A549 (cell line): ENCODE measurements around the gene MED1. TPM values are rescaled to one million over a fixed set of nuclear protein-coding genes. Genes with fewer than 3 reads are reported as not detected.

Experiments
- ATAC-seq, 2 experiments: fragments of 200-7000 bp in 1 of 2; fragments of >200 bp in 1 of 2; cut with Nextera tagmentation in 1 of 2; cut with Tn5 transposase in 1 of 2; 3 replicates each; pipeline versions ENCODE4 v1.8.0 to v1.9.1; 2018 to 2020; ENCODE audit warnings: mild to moderate bottlenecking in 1 of 2, moderate library complexity in 1 of 2
- CTCF ChIA-PET: fragments of 300-600 bp; sonication (Branson Sonifier 250); formaldehyde crosslinking; extraction: SDS; loops from one replicate; lab custom pipeline; 2021; ENCODE audit warnings: antibody characterized with exemption, inconsistent platforms; lab: Yijun Ruan, JAX
- POLR2A ChIA-PET: fragments of 350-600 bp; formaldehyde crosslinking; extraction: SDS; loops from one replicate; lab custom pipeline; 2021; ENCODE audit warnings: antibody characterized with exemption, inconsistent platforms; lab: Yijun Ruan, JAX
- DNase-seq, 2 experiments: peaks; one replicate each; pipeline versions ENCODE4 v3.0.0 to v3.0.0-alpha.2; 2011 to 2016; ENCODE audit warnings: low read depth in 1 of 2, low spot score in 1 of 2
- FAIRE-seq: peaks from 2 replicates; lab custom pipeline; 2011; peaks lifted over from hg19 to GRCh38; lab: Jason Lieb, UNC
- H3K27ac ChIP-seq, 2 experiments: fragments of >200 bp; sonication (Bioruptor Twin); formaldehyde crosslinking; 3 replicates each; pipeline ENCODE4 v1.5.1; 2016 to 2017
- H3K4me1 ChIP-seq: fragments of >200 bp; sonication (Bioruptor Twin); formaldehyde crosslinking; 3 replicates; pipeline ENCODE4 v1.6.1; 2016
- H3K4me2 ChIP-seq: fragments of >200 bp; sonication (Bioruptor Twin); formaldehyde crosslinking; 3 replicates; pipeline ENCODE4 v1.6.1; 2016
- H3K4me3 ChIP-seq: fragments of >200 bp; sonication (Bioruptor Twin); formaldehyde crosslinking; 3 replicates; pipeline ENCODE4 v1.5.1; 2016
- H3K9me3 ChIP-seq: fragments of >200 bp; sonication (Bioruptor Twin); formaldehyde crosslinking; 3 replicates; pipeline ENCODE4 v1.6.1; 2016
- BHLHE40 ChIP-seq: IDR thresholded peaks from 2 replicates; pipeline ENCODE4 v1.6.1; 2012; ENCODE audit warnings: low read depth, low read length, inconsistent platforms
- CBX8 ChIP-seq: fragments of 200-600 bp; sonication (generic); IDR thresholded peaks from 2 replicates; pipeline ENCODE4 v1.6.1; 2016
- CEBPB ChIP-seq, 2 experiments: fragments of >200 bp in 1 of 2; sonication (Bioruptor Twin) in 1 of 2; formaldehyde crosslinking in 1 of 2; IDR thresholded peaks; 2 replicates each; pipeline ENCODE4 v1.6.1; 2012 to 2016
- EHF ChIP-seq: fragments of 250-450 bp; sonication (Bioruptor Pico); IDR thresholded peaks from 2 replicates; pipeline ENCODE4 v1.5.0; 2020; ENCODE audit warnings: mild to moderate bottlenecking
- EP300 ChIP-seq, 2 experiments: fragments of >200 bp; sonication (Bioruptor Twin); formaldehyde crosslinking; IDR thresholded peaks; 2 replicates in 1 of 2; 3 replicates in 1 of 2; pipeline ENCODE4 v1.6.1; 2016 to 2017
- FOSL2 ChIP-seq, 2 experiments: fragments of 450-650 bp in 1 of 2; fragments of >200 bp in 1 of 2; sonication (Bioruptor Twin) in 1 of 2; formaldehyde crosslinking; IDR thresholded peaks; 2 replicates each; pipeline versions ENCODE4 v1.5.0 to v1.6.1; 2016 to 2020; ENCODE audit warnings: mild to moderate bottlenecking in 1 of 2, moderate library complexity in 1 of 2
- GATA3 ChIP-seq: IDR thresholded peaks from 2 replicates; pipeline ENCODE4 v1.6.1; 2012; ENCODE audit warnings: borderline replicate concordance
- HES2 ChIP-seq: fragments of >200 bp; sonication (Bioruptor Twin); formaldehyde crosslinking; IDR thresholded peaks from 2 replicates; pipeline ENCODE4 v1.6.1; 2016
- HMGXB4 ChIP-seq: fragments of 250-450 bp; sonication (Bioruptor Pico); IDR thresholded peaks from 2 replicates; pipeline ENCODE4 v1.5.0; 2021; ENCODE audit warnings: mild to moderate bottlenecking, moderate library complexity, borderline replicate concordance
- HOXA7 ChIP-seq: fragments of 250-450 bp; sonication (Bioruptor Pico); IDR thresholded peaks from 2 replicates; pipeline ENCODE4 v1.5.0; 2020; ENCODE audit warnings: mild to moderate bottlenecking, moderate library complexity
- JUN ChIP-seq, 2 experiments: fragments of >200 bp; sonication (Bioruptor Twin); formaldehyde crosslinking; IDR thresholded peaks; 2 replicates in 1 of 2; 3 replicates in 1 of 2; pipeline ENCODE4 v1.6.1; 2016 to 2017
- JUNB ChIP-seq: fragments of >200 bp; sonication (Bioruptor Twin); formaldehyde crosslinking; IDR thresholded peaks from 2 replicates; pipeline ENCODE4 v1.6.1; 2016
- KDM5A ChIP-seq: fragments of 200-600 bp; sonication (generic); IDR thresholded peaks from 2 replicates; pipeline ENCODE4 v1.6.1; 2016; ENCODE audit warnings: antibody characterized with exemption, mild to moderate bottlenecking
- MAFK ChIP-seq: fragments of 450-650 bp; IDR thresholded peaks from 2 replicates; pipeline ENCODE4 v1.6.1; 2014; ENCODE audit not compliant: partially characterized antibody
- POLR2A ChIP-seq: IDR thresholded peaks from 2 replicates; pipeline ENCODE4 v1.6.1; 2012; ENCODE audit warnings: mild to moderate bottlenecking, low read length
- POLR2AphosphoS2 ChIP-seq: conservative IDR thresholded peaks from 2 replicates; pipeline ENCODE4 v1.6.1; 2012; ENCODE audit warnings: low read length, improper control_type of control experiment, inconsistent platforms
- USF2 ChIP-seq: fragments of 450-650 bp; IDR thresholded peaks from 2 replicates; pipeline ENCODE4 v1.6.1; 2014; ENCODE audit warnings: antibody characterized with exemption
- ZNF302 ChIP-seq: fragments of 250-450 bp; sonication (Bioruptor Pico); IDR thresholded peaks from 2 replicates; pipeline ENCODE4 v1.9.0; 2021; ENCODE audit warnings: inconsistent platforms, mild to moderate bottlenecking, moderate library complexity
- ZSCAN20 ChIP-seq: fragments of 250-450 bp; sonication (Bioruptor Pico); IDR thresholded peaks from 2 replicates; pipeline ENCODE4 v1.8.0; 2022; ENCODE audit warnings: mild to moderate bottlenecking, moderate library complexity
- WGBS: methylation state at CpG from one replicate; pipeline ENCODE4 v1.1.6; 2017; ENCODE audit errors: missing lambda C conversion rate; 5-methylcytosine and 5-hydroxymethylcytosine counted together
- polyA plus RNA-seq, 4 experiments: library from polyadenylated mRNA; depleted of rRNA in 3 of 4; stranded (reverse); fragments of >200 nt; fragmentation: RNase III in 1 of 4; extraction: RNeasy Plus Mini Kit Qiagen cat#74134 plus additional on column Dnase treatment in 1 of 4; gene quantifications; 2 replicates in 3 of 4; 3 replicates in 1 of 4; pipeline ENCODE4 v1.2.3, GENCODE V29; 2011 to 2017

MED1 gene
- polyA plus RNA-seq, 2 of the 4 experiments (the other 2 are of a cell fraction): 33.8 to 76.2 TPM

GRCh38 chr17:39406951-39407350 lies 44.1 kb downstream of the MED1 start (continued):
- no peak for TF ChIP-seq HMGXB4 (CRISPR knock-in tag)
- TF ChIP-seq EP300 (IDR thresholded peaks at IDR 0.05): no peak
- no peak for TF ChIP-seq MAFK
- TF ChIP-seq ZNF302 (CRISPR knock-in tag): no peak
- TF ChIP-seq ZSCAN20 (CRISPR knock-in tag): no peak
- TF ChIP-seq FOSL2 (IDR thresholded peaks at IDR 0.05): no peak
- TF ChIP-seq FOSL2 (CRISPR knock-in tag; IDR thresholded peaks at IDR 0.05): no peak
- TF ChIP-seq POLR2AphosphoS2: no peak
- no peak for TF ChIP-seq CBX8
- no peak for TF ChIP-seq KDM5A
- no peak for TF ChIP-seq USF2

GRCh38 chr17:39405436-39405835 lies 45.6 kb downstream of the MED1 start:
- no peak for ATAC-seq
- H3K4me3 ChIP-seq: no peak overlapping the region
- TF ChIP-seq GATA3: no peak
- TF ChIP-seq BHLHE40: 0 out of 2 replicates have a peak, but pooled peaks have one; percentile 10
- TF ChIP-seq CBX8: no peak
- TF ChIP-seq ZNF302 (CRISPR knock-in tag): no peak
- DNase-seq: no peak
- peak overlapping the region; percentile 58 to 81; a peak in 5 of 6 replicates for H3K27ac ChIP-seq
- CTCF ChIA-PET: interaction anchor here (0.6 to 2.0 kb wide), 5 partner anchors 18 to 828 kb away, joined by 3 to 6 read pairs (median 4); no protein-coding TSS in a partner anchor
- no peaks in the 10 kb centered on the region for H3K9me3 ChIP-seq
- peak overlapping the region; percentile 64 for H3K4me2 ChIP-seq
- H3K4me1 ChIP-seq: peaks cover 48% of the 10 kb centered on the region
- FAIRE-seq: no peak
- WGBS: 16% methylated on average over 1 of the region's 1 CpG
- POLR2A ChIA-PET: no interaction called here

- Histone ChIP-seq H3K4me3 (no peak overlapping the region), H3K4me1 (peaks cover 55% of the 10 kb centered on the region), H3K4me2 (peak overlapping the region; percentile 64), H3K27ac (peak overlapping the region; percentile 58 to 81; a peak in 5 of 6 replicates), H3K9me3 (no peaks in the 10 kb centered on the region)
- ChIA-PET CTCF (interaction anchor here (0.6 to 2.0 kb wide), 4 partner anchors 18 to 829 kb away, joined by 3 to 6 read pairs (median 5); no protein-coding TSS in a partner anchor), POLR2A (interaction anchor here (0.6 kb wide), 1 partner anchor 16 kb away, joined by 7 read pairs; no protein-coding TSS in a partner anchor)
- peak; percentile 76 to 84; a peak in 3 of 4 replicates for TF ChIP-seq CEBPB (IDR thresholded peaks at IDR 0.05)
- TF ChIP-seq HOXA7 (CRISPR knock-in tag): 0 out of 2 replicates have a peak, but pooled peaks have one; percentile 11
- TF ChIP-seq EP300 (IDR thresholded peaks at IDR 0.05): 0 out of 5 replicates have a peak, but pooled peaks of 1 of the 2 experiments have one; percentile 22
- TF ChIP-seq KDM5A: no peak
- no peak for TF ChIP-seq EHF
- TF ChIP-seq HES2: 0 out of 2 replicates have a peak, but pooled peaks have one; percentile 8
- TF ChIP-seq JUNB: peak; percentile 80
- no peak for TF ChIP-seq ZNF302 (CRISPR knock-in tag)
- TF ChIP-seq JUN (IDR thresholded peaks at IDR 0.05): peak in 1 of 2 experiments; percentile 45; a peak in 1 of 5 replicates
- TF ChIP-seq POLR2A: no peak
- TF ChIP-seq FOSL2 (IDR thresholded peaks at IDR 0.05): peak; percentile 93
- peak; percentile 97 for TF ChIP-seq FOSL2 (CRISPR knock-in tag; IDR thresholded peaks at IDR 0.05)
- WGBS: 22% methylated on average over 6 of the region's 6 CpGs
- peak; percentile 67 to 80 for DNase-seq
- ATAC-seq: peak; percentile 4 to 26; a peak in 1 of 6 replicates
- FAIRE-seq: no peak
Observed at GRCh38 chr17:39404542-39405378, 46.3 kb downstream of the MED1 start.
